WTC11 (cell line): Measurements from ENCODE around the gene ZDHHC24. TPM values are rescaled to one million over a fixed set of nuclear protein-coding genes. Genes with fewer than 3 reads are reported as not detected.

Experiments
- ATAC-seq: fragments of 200-7000 bp; cut with Tn5 transposase; 2 replicates; pipeline ENCODE4 v1.10.0; 2021; ENCODE audit warnings: mild to moderate bottlenecking, moderate library complexity
- CTCF ChIA-PET: fragments of 300-600 bp; sonication (Branson Sonifier 250); formaldehyde crosslinking; loops from one replicate; lab custom pipeline; 2021; ENCODE audit warnings: antibody characterized with exemption; lab: Charles Lee
- POLR2A ChIA-PET: fragments of 350-600 bp; sonication (Branson Sonifier 250); formaldehyde crosslinking; loops from one replicate; lab custom pipeline; 2021; ENCODE audit warnings: antibody characterized with exemption; lab: Charles Lee
- DNase-seq: peaks from one replicate; pipeline ENCODE4 v3.0.0; 2021; ENCODE audit warnings: low spot score
- H3K27ac Mint-ChIP-seq: 2 replicates; pipeline ENCODE4 v1.8.0; 2021; ENCODE audit warnings: mixed read lengths
- H3K27me3 Mint-ChIP-seq: 2 replicates; pipeline ENCODE4 v1.8.0; 2021; ENCODE audit warnings: low read depth, mild to moderate bottlenecking, moderate library complexity, mixed read lengths
- H3K36me3 Mint-ChIP-seq: 2 replicates; pipeline ENCODE4 v1.8.0; 2021; ENCODE audit warnings: mixed read lengths
- H3K4me1 Mint-ChIP-seq: 2 replicates; pipeline ENCODE4 v1.8.0; 2022; ENCODE audit warnings: mixed read lengths
- H3K4me3 Mint-ChIP-seq: 2 replicates; pipeline ENCODE4 v1.8.0; 2021; ENCODE audit warnings: mild to moderate bottlenecking, moderate library complexity, mixed read lengths
- H3K9me3 Mint-ChIP-seq: 2 replicates; pipeline ENCODE4 v1.8.0; 2021; ENCODE audit warnings: mixed read lengths
- ARID4B ChIP-seq: sonication (generic); formaldehyde crosslinking; IDR thresholded peaks from 2 replicates; pipeline ENCODE4 v1.8.0; 2023; ENCODE audit warnings: missing genetic modification reagents, mild to moderate bottlenecking, borderline replicate concordance
- ATF6 ChIP-seq: sonication (generic); formaldehyde crosslinking; IDR thresholded peaks from 2 replicates; pipeline ENCODE4 v1.8.1; 2023; ENCODE audit warnings: mild to moderate bottlenecking, missing genetic modification reagents
- CTCF ChIP-seq: fragments of 200-600 bp; IDR thresholded peaks from 2 replicates; pipeline ENCODE4 v1.8.0; 2022; ENCODE audit warnings: antibody characterized with exemption
- ETV6 ChIP-seq: sonication (generic); formaldehyde crosslinking; IDR thresholded peaks from 2 replicates; pipeline ENCODE4 v1.8.1; 2022; ENCODE audit warnings: mild to moderate bottlenecking, missing genetic modification reagents
- FOXJ3 ChIP-seq: sonication (generic); formaldehyde crosslinking; IDR thresholded peaks from 2 replicates; pipeline ENCODE4 v1.9.0; 2021; ENCODE audit warnings: missing genetic modification reagents, mild to moderate bottlenecking, borderline replicate concordance
- HMGXB4 ChIP-seq: sonication (generic); formaldehyde crosslinking; IDR thresholded peaks from 2 replicates; pipeline ENCODE4 v1.8.1; 2023; ENCODE audit warnings: mild to moderate bottlenecking, moderate library complexity, missing genetic modification reagents
- MLX ChIP-seq: sonication (generic); formaldehyde crosslinking; IDR thresholded peaks from 2 replicates; pipeline ENCODE4 v1.8.1; 2023; ENCODE audit warnings: mild to moderate bottlenecking, missing genetic modification reagents, moderate library complexity
- NFYB ChIP-seq: sonication (generic); formaldehyde crosslinking; conservative IDR thresholded peaks from 2 replicates; pipeline ENCODE4 v1.8.0; 2022; ENCODE audit warnings: low read depth, missing genetic modification reagents
- NR3C1 ChIP-seq: sonication (generic); formaldehyde crosslinking; conservative IDR thresholded peaks from 2 replicates; pipeline ENCODE4 v1.8.1; 2023; ENCODE audit warnings: low read depth, mild to moderate bottlenecking, missing genetic modification reagents
- RORB ChIP-seq: fragments of 250-450 bp; sonication (Bioruptor Pico); IDR thresholded peaks from 2 replicates; pipeline ENCODE4 v1.9.0; 2021; ENCODE audit warnings: mild to moderate bottlenecking
- SP1 ChIP-seq: sonication (generic); formaldehyde crosslinking; conservative IDR thresholded peaks from 2 replicates; pipeline ENCODE4 v1.8.1; 2022; ENCODE audit warnings: missing genetic modification reagents
- USF1 ChIP-seq: sonication (generic); formaldehyde crosslinking; IDR thresholded peaks from 2 replicates; pipeline ENCODE4 v1.8.0; 2022; ENCODE audit warnings: mild to moderate bottlenecking, missing genetic modification reagents
- ZMAT4 ChIP-seq: fragments of 250-450 bp; sonication (Bioruptor Pico); IDR thresholded peaks from 2 replicates; pipeline ENCODE4 v1.9.0; 2021; ENCODE audit warnings: mild to moderate bottlenecking
- ZNF232 ChIP-seq: sonication (generic); formaldehyde crosslinking; IDR thresholded peaks from 2 replicates; pipeline ENCODE4 v1.8.0; 2022; ENCODE audit warnings: mild to moderate bottlenecking, missing genetic modification reagents
- ZNF281 ChIP-seq: sonication (generic); formaldehyde crosslinking; IDR thresholded peaks from 2 replicates; pipeline ENCODE4 v1.8.0; 2023; ENCODE audit warnings: mild to moderate bottlenecking, missing genetic modification reagents
- ZNF396 ChIP-seq: fragments of 250-450 bp; sonication (Bioruptor Pico); IDR thresholded peaks from 2 replicates; pipeline ENCODE4 v1.8.0; 2021; ENCODE audit warnings: mild to moderate bottlenecking, moderate library complexity, borderline replicate concordance
- total RNA-seq: library from RNA; stranded (reverse); gene quantifications from 3 replicates; pipeline ENCODE4 v1.2.3, GENCODE V29; 2021

ZDHHC24 gene
- total RNA-seq, 1 experiment from 2014 or later = 14.8 TPM

- TF ChIP-seq CTCF = peak; percentile 50
- TF ChIP-seq NR3C1 (CRISPR knock-in tag) = no peak
- TF ChIP-seq RORB (CRISPR knock-in tag) = no peak
- TF ChIP-seq SP1 (CRISPR knock-in tag) = no peak
- no peak for TF ChIP-seq ZNF396
- TF ChIP-seq ETV6 = no peak
- ChIA-PET CTCF (interaction anchor here (0.6 to 1.4 kb wide), 5 partner anchors 16 to 183 kb away, joined by 3 to 9 read pairs (median 5); partner anchors contain the start of genes DPP3, MRPL11 and RBM4B), POLR2A (no interaction called here)
- Mint-ChIP-seq H3K36me3 (peaks cover 25% of the 10 kb centered on the region), H3K4me1 (peaks cover 6% of the 10 kb centered on the region), H3K27me3 (no peaks in the 10 kb centered on the region), H3K27ac (no peak overlapping the region), H3K9me3 (no peaks in the 10 kb centered on the region), H3K4me3 (no peak overlapping the region)
- peak; percentile 73 for DNase-seq
- peak; percentile 49 for ATAC-seq
Measured at GRCh38 chr11:66495401-66495854, 50.4 kb downstream of the ZDHHC24 start.

GRCh38 chr11:66494935-66495334 is 50.9 kb downstream of the ZDHHC24 start:
- ATAC-seq (peak; percentile 31), DNase-seq (peak; percentile 49)
- peaks cover 25% of the 10 kb centered on the region for H3K36me3 Mint-ChIP-seq
- TF ChIP-seq ZMAT4 = no peak
- TF ChIP-seq ZNF281 (CRISPR knock-in tag) = no peak
- TF ChIP-seq ARID4B (CRISPR knock-in tag) = no peak
- no peak for TF ChIP-seq MLX (CRISPR knock-in tag)
- TF ChIP-seq CTCF = no peak
- no peak for TF ChIP-seq RORB (CRISPR knock-in tag)
- TF ChIP-seq ZNF232 = no peak
- no peak for TF ChIP-seq ATF6 (CRISPR knock-in tag)
- no peak for TF ChIP-seq NR3C1 (CRISPR knock-in tag)
- TF ChIP-seq FOXJ3 (CRISPR knock-in tag) = no peak
- TF ChIP-seq USF1 = no peak
- no peak for TF ChIP-seq NFYB (CRISPR knock-in tag)
- TF ChIP-seq HMGXB4 (CRISPR knock-in tag) = no peak

More at GRCh38 chr11:66494935-66495334, 50.9 kb downstream of the ZDHHC24 start:
- Mint-ChIP-seq H3K4me1 (peaks cover 6% of the 10 kb centered on the region), H3K9me3 (no peaks in the 10 kb centered on the region), H3K27me3 (no peaks in the 10 kb centered on the region), H3K27ac (no peak overlapping the region), H3K4me3 (no peak overlapping the region)
- ChIA-PET CTCF (interaction anchor here (0.6 to 1.4 kb wide), 5 partner anchors 15 to 183 kb away, joined by 3 to 9 read pairs (median 5); partner anchors contain the start of genes DPP3, MRPL11 and RBM4B), POLR2A (no interaction called here)
